ENCODE results near the gene SIGLEC9.

SIGLEC9 gene

GRCh38 chr19:51124729-51125128, at the start of gene SIGLEC9:
Gene SIGLEC9, plus strand, starts transcription at chr19:51124906. Its CDS starts 69 bp downstream, at chr19:51124975.
- H3K4me1 ChIP-seq (ENCODE audit: control insufficient read depth, insufficient read depth, low read length), result peaks cover 10% of the 10 kb centered on the region
- H3K9me3 ChIP-seq (ENCODE audit: control insufficient read depth, insufficient read depth, low read depth, low read length), result no peaks in the 10 kb centered on the region
- TF ChIP-seq ZNF292 (tag by site-specific recombination; IDR thresholded peaks at IDR 0.05; ENCODE audit: borderline replicate concordance, low read depth), result no peak
- no peak for TF ChIP-seq CTCF (tag by site-specific recombination; IDR thresholded peaks at IDR 0.05)
- TF ChIP-seq ZNF214 (tag by site-specific recombination; IDR thresholded peaks at IDR 0.05; ENCODE audit: borderline replicate concordance), result no peak
- TF ChIP-seq ZNF76 (tag by site-specific recombination; IDR thresholded peaks at IDR 0.05; ENCODE audit: borderline replicate concordance, low read depth), result no peak
- TF ChIP-seq ZNF302 (tag by site-specific recombination; IDR thresholded peaks at IDR 0.05; ENCODE audit: low read depth), result no peak
- no peak for TF ChIP-seq REST (tag by site-specific recombination; IDR thresholded peaks at IDR 0.05)
- no peak for TF ChIP-seq ZNF488 (tag by site-specific recombination; IDR thresholded peaks at IDR 0.05)
- no peak for TF ChIP-seq PRDM10 (tag by site-specific recombination; IDR thresholded peaks at IDR 0.05)
- no peak for TF ChIP-seq ZNF37A (tag by site-specific recombination; IDR thresholded peaks at IDR 0.05)
- TF ChIP-seq GLIS1 (tag by site-specific recombination; IDR thresholded peaks at IDR 0.05), result no peak
- TF ChIP-seq ATF2 (tag by site-specific recombination; IDR thresholded peaks at IDR 0.05; ENCODE audit: low read depth), result no peak
- TF ChIP-seq OVOL3 (tag by site-specific recombination; IDR thresholded peaks at IDR 0.05), result no peak
- no peak for TF ChIP-seq ZNF426 (tag by site-specific recombination; IDR thresholded peaks at IDR 0.05)
- TF ChIP-seq ZFP3 (tag by site-specific recombination; IDR thresholded peaks at IDR 0.05; ENCODE audit: low read depth), result no peak
- POLR2A ChIA-PET, result no interaction called here
- H3K27ac ChIP-seq (ENCODE audit: extremely low read depth, low read depth, low read length), result no peak within 1 kb of the TSS
- no peak within 1 kb of the TSS for H3K4me3 ChIP-seq (ENCODE audit: low read depth, low read length)
- no peaks in the 10 kb centered on the region for H3K36me3 ChIP-seq (ENCODE audit: control insufficient read depth in 2 of 2, insufficient read depth in 1 of 2, low read length in 2 of 2)
- CTCF ChIA-PET, result no interaction called here

Measured in HEK293 (cell line).